HepG2 (cell line): ENCODE measurements around the gene KAT6B.

Source experiments
- ARNT ChIP-seq: fragments of 450-650 bp; IDR thresholded peaks from 2 replicates; pipeline ENCODE4 v1.6.1; 2017
- CHD4 ChIP-seq: fragments of 200-600 bp; sonication (generic); IDR thresholded peaks from 2 replicates; pipeline ENCODE4 v1.7.0; 2017; ENCODE audit warnings: mild to moderate bottlenecking, low read length, borderline replicate concordance
- HHEX ChIP-seq: IDR thresholded peaks from 2 replicates; pipeline ENCODE4 v1.6.1; 2016; ENCODE audit warnings: control low read depth
- TF ChIP-seq, protein P1 (sequence below): sonication (generic); formaldehyde crosslinking; IDR thresholded peaks from 2 replicates; pipeline ENCODE4 v1.5.0; 2020; ENCODE audit warnings: mild to moderate bottlenecking, missing genetic modification reagents, moderate library complexity

- no peak for TF ChIP-seq CHD4
- TF ChIP-seq, protein P1, sequence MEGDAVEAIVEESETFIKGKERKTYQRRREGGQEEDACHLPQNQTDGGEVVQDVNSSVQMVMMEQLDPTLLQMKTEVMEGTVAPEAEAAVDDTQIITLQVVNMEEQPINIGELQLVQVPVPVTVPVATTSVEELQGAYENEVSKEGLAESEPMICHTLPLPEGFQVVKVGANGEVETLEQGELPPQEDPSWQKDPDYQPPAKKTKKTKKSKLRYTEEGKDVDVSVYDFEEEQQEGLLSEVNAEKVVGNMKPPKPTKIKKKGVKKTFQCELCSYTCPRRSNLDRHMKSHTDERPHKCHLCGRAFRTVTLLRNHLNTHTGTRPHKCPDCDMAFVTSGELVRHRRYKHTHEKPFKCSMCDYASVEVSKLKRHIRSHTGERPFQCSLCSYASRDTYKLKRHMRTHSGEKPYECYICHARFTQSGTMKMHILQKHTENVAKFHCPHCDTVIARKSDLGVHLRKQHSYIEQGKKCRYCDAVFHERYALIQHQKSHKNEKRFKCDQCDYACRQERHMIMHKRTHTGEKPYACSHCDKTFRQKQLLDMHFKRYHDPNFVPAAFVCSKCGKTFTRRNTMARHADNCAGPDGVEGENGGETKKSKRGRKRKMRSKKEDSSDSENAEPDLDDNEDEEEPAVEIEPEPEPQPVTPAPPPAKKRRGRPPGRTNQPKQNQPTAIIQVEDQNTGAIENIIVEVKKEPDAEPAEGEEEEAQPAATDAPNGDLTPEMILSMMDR (CRISPR knock-in tag), result no peak
- no peak for TF ChIP-seq ARNT
- TF ChIP-seq HHEX (CRISPR knock-in tag), result no peak
Observed at GRCh38 chr10:74981831-74982633, 155.6 kb downstream of the KAT6B start.
